OCI-LY1 (cell line): ENCODE results near the gene CDH22.

Experiments used
- H2AFZ ChIP-seq: fragments of 200-600 bp; sonication (generic), shearing (Covaris generic); 2 replicates; pipeline ENCODE4 v1.6.0; 2014; ENCODE audit warnings: antibody characterized with exemption, mild to moderate bottlenecking, low read length
- H3F3A ChIP-seq: fragments of 200-600 bp; sonication (generic), shearing (Covaris generic); 2 replicates; pipeline ENCODE4 v1.6.0; 2014; ENCODE audit warnings: mild to moderate bottlenecking, antibody characterized with exemption, low read length, moderate library complexity; ENCODE audit not compliant: insufficient read depth
- H3K27ac ChIP-seq: fragments of 200-600 bp; sonication (generic); 2 replicates; pipeline ENCODE4 v1.5.1; 2014; ENCODE audit warnings: low read length, mixed run types, mild to moderate bottlenecking, low read depth; ENCODE audit not compliant: poor library complexity, severe bottlenecking
- H3K27me3 ChIP-seq: fragments of 200-600 bp; sonication (generic); 2 replicates; pipeline ENCODE4 v1.6.0; 2014; ENCODE audit warnings: antibody characterized with exemption, mild to moderate bottlenecking, low read length, moderate library complexity; ENCODE audit not compliant: insufficient read depth
- H3K36me3 ChIP-seq: fragments of 200-600 bp; sonication (generic); 2 replicates; pipeline ENCODE4 v1.6.1; 2014; ENCODE audit warnings: mild to moderate bottlenecking, antibody characterized with exemption, low read length, moderate library complexity, mixed read lengths; ENCODE audit not compliant: insufficient read depth
- H3K4me1 ChIP-seq: fragments of 200-600 bp; sonication (generic); 2 replicates; pipeline ENCODE4 v1.5.1; 2014; ENCODE audit warnings: mild to moderate bottlenecking, low read length, moderate library complexity; ENCODE audit not compliant: insufficient read depth, severe bottlenecking
- H3K4me2 ChIP-seq: fragments of 200-600 bp; sonication (generic), shearing (Covaris generic); 2 replicates; pipeline ENCODE4 v1.6.1; 2014; ENCODE audit warnings: low read length
- H3K4me3 ChIP-seq: fragments of 200-600 bp; sonication (generic); 2 replicates; pipeline ENCODE4 v1.5.1; 2014; ENCODE audit warnings: low read length, low read depth, mild to moderate bottlenecking, mixed read lengths; ENCODE audit not compliant: poor library complexity, severe bottlenecking
- H3K79me2 ChIP-seq: fragments of 200-600 bp; shearing (Covaris generic); 2 replicates; pipeline ENCODE4 v1.6.1; 2016; ENCODE audit warnings: mixed run types, low read length, mixed read lengths; ENCODE audit not compliant: insufficient read depth
- H3K9ac ChIP-seq: fragments of 200-600 bp; sonication (generic), shearing (Covaris generic); 2 replicates; pipeline ENCODE4 v1.6.1; 2014; ENCODE audit warnings: mild to moderate bottlenecking, low read length, mixed read lengths
- H3K9me2 ChIP-seq: fragments of 200-600 bp; sonication (generic), shearing (Covaris generic); 2 replicates; pipeline ENCODE4 v1.6.1; 2014; ENCODE audit warnings: low read depth, mild to moderate bottlenecking, low read length, mixed read lengths
- H3K9me3 ChIP-seq: fragments of 200-600 bp; shearing (Covaris generic); 2 replicates; pipeline ENCODE4 v1.6.1; 2014; ENCODE audit warnings: low read length, mixed read lengths
- H4K20me1 ChIP-seq: fragments of 200-600 bp; sonication (generic), shearing (Covaris generic); 2 replicates; pipeline ENCODE4 v1.6.0; 2016; ENCODE audit warnings: mild to moderate bottlenecking, low read length; ENCODE audit not compliant: insufficient read depth
- EZH2 ChIP-seq: fragments of 200-600 bp; sonication (generic), shearing (Covaris generic); IDR thresholded peaks from 2 replicates; pipeline ENCODE4 v1.8.0; 2017; ENCODE audit warnings: borderline replicate concordance, mixed run types, mild to moderate bottlenecking, antibody characterized with exemption, low read length, moderate library complexity, mixed read lengths
- TF ChIP-seq, protein P1 (sequence below): fragments of 200-600 bp; sonication (generic), shearing (Covaris generic); IDR thresholded peaks from 2 replicates; pipeline ENCODE4 v1.5.1; 2017; ENCODE audit warnings: mild to moderate bottlenecking, antibody characterized with exemption, low read length, moderate library complexity, mixed read lengths

CDH22 gene

DNA sequence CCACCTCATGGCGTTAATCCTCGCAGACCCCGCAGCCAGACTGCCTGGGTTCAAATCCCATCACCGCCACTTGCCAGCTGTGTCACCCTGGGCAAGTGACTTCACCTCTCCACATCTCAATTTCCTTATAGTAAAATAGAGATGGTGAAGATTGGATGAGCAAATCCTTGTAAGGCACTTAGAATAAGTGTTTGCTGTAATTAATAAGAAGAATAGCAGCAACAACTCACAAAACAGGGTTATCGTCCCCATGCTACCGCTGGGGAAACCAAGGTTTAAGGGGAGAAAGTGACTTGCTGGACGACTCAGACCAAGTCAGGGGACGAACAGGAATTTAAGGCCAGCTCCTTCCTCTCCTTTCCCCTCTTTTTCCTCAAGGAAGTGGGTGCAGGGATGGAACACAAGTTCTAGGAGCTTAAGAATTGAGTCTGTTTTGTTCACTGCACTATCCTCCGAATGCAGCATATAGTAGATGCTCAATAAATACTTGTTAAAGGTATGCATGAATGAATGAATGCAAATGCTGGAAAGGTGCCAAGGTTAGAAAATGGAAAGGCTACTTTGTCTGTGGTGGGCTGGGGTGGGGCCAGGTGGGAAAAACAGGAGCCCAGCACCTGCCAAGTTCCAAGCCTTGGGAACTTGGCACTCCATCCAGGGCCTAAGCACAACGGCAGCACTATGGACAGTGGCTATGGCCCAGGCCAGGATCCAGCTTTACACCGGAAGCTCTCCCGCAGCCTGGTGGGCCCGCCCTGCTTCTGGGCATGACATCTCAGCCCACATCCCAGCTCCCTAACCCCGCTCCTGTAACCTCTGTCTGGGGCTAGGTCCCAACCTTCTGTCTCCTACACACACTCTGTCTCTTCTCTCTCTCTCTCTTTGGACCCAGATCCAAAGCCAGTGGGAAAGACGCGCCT, 4.9 kb upstream of the CDH22 start:
- TF ChIP-seq EZH2: no peak
- TF ChIP-seq, protein P1, sequence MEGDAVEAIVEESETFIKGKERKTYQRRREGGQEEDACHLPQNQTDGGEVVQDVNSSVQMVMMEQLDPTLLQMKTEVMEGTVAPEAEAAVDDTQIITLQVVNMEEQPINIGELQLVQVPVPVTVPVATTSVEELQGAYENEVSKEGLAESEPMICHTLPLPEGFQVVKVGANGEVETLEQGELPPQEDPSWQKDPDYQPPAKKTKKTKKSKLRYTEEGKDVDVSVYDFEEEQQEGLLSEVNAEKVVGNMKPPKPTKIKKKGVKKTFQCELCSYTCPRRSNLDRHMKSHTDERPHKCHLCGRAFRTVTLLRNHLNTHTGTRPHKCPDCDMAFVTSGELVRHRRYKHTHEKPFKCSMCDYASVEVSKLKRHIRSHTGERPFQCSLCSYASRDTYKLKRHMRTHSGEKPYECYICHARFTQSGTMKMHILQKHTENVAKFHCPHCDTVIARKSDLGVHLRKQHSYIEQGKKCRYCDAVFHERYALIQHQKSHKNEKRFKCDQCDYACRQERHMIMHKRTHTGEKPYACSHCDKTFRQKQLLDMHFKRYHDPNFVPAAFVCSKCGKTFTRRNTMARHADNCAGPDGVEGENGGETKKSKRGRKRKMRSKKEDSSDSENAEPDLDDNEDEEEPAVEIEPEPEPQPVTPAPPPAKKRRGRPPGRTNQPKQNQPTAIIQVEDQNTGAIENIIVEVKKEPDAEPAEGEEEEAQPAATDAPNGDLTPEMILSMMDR: no peak
- Histone ChIP-seq H3K4me2 (no peak overlapping the region), H2AFZ (no peak overlapping the region), H3K9me3 (no peaks in the 10 kb centered on the region), H3K9me2 (no peaks in the 10 kb centered on the region), H3F3A (no peaks in the 10 kb centered on the region), H3K27me3 (no peaks in the 10 kb centered on the region), H3K79me2 (no peaks in the 10 kb centered on the region), H3K36me3 (no peaks in the 10 kb centered on the region), H3K27ac (no peak overlapping the region), H3K4me3 (no peak overlapping the region), H3K4me1 (no peaks in the 10 kb centered on the region), H3K9ac (no peak overlapping the region), H4K20me1 (no peaks in the 10 kb centered on the region)

DNA sequence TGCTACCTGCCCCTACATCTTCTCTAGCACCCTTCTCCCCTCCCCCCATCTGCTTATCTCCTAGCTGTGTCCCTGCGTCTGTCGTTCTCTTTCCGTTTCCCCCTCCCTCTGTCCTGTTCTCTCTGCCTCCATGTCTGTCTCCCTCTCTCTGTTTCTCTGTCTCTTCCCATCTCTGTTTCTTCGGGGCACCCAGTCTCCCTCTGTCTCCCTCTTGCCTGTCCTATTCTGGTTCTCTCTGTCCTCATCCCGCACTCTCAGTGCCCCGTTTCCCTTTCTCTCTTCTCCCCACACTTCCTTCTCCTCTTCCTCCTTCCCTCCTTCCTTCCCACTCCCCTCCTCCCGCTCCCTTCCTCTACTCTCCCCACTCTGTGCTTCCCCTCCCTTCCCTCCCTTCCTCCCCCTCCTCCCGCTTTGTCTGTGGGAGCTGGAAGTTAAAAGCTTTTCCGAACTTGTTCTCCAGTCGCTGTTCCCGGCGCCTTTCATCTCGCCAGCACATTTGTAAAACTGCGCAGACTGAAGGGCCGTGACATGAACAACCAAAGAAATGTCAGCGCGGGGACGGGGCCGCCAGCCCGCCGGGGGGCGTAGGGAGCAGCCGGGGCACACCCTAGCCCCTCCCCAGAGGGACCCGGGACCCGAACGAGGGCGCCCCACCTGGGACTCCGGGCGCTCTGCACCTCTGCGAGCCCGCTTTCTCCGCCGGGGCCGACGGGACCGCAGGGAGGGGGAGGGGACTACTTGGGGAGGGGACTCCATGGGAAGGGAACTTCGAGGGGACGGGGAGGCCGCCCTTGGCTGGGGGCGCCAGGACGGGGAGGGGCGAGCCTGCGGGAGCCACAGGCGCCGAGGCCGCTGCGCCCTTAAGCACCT, 4.0 kb upstream of the CDH22 start:
- Histone ChIP-seq H3K27me3 (no peaks in the 10 kb centered on the region), H3K9me2 (no peaks in the 10 kb centered on the region), H2AFZ (no peak overlapping the region), H3K79me2 (no peaks in the 10 kb centered on the region), H4K20me1 (no peaks in the 10 kb centered on the region), H3K4me1 (no peaks in the 10 kb centered on the region), H3K4me3 (no peak overlapping the region), H3K36me3 (no peaks in the 10 kb centered on the region), H3K4me2 (no peak overlapping the region), H3K9ac (no peak overlapping the region), H3K9me3 (no peaks in the 10 kb centered on the region), H3K27ac (no peak overlapping the region), H3F3A (no peaks in the 10 kb centered on the region)
- TF ChIP-seq EZH2: no peak
- TF ChIP-seq, protein P1: no peak

DNA sequence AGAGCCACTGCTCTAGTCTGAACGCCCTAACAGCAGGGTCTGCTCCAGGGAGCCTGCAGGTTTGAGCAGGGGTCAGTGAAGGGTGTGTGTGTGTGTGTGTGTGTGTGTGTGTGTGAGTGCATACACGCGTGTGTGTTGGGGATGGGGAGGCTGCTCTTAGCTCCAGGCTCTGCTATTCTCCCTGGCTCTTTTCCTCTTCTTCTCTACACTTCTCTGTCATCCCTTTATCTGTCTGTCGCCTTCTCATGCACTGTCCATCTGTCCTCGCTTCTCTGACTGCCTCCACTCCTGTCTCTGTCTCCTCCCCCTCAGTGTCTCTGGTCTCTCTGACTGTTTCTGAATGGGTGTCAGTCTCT, 3.4 kb upstream of the CDH22 start:
- H4K20me1 ChIP-seq: no peaks in the 10 kb centered on the region
- H3K9me2 ChIP-seq: no peaks in the 10 kb centered on the region
- no peak overlapping the region for H3K4me3 ChIP-seq
- no peaks in the 10 kb centered on the region for H3K9me3 ChIP-seq
- no peaks in the 10 kb centered on the region for H3K79me2 ChIP-seq
- no peak overlapping the region for H3K27ac ChIP-seq
- no peaks in the 10 kb centered on the region for H3K4me1 ChIP-seq
- H3F3A ChIP-seq: no peaks in the 10 kb centered on the region
- H2AFZ ChIP-seq: no peak overlapping the region
- TF ChIP-seq, protein P1: no peak
- no peak for TF ChIP-seq EZH2
- H3K27me3 ChIP-seq: no peaks in the 10 kb centered on the region
- H3K4me2 ChIP-seq: no peak overlapping the region
- H3K9ac ChIP-seq: no peak overlapping the region
- no peaks in the 10 kb centered on the region for H3K36me3 ChIP-seq
